HCT116 (cell line): ENCODE data around the gene EIF3L. TPM values are rescaled to one million over a fixed set of nuclear protein-coding genes. Genes with fewer than 3 reads are reported as not detected.

ENCODE experiments used
- ATAC-seq: fragments of 200-7000 bp; cut with Tn5 transposase; 2 replicates; pipeline ENCODE4 v1.9.1; 2020; ENCODE audit warnings: mild to moderate bottlenecking, moderate library complexity
- BruUV-seq: library from RNA; stranded (reverse); fragments of 400-500 nt; replicated peaks from 2 replicates; lab custom pipeline; 2021; lab: Mats Ljungman, UMichigan
- CTCF ChIA-PET: fragments of 300-600 bp; sonication (Branson Sonifier 250); formaldehyde crosslinking; loops from one replicate; lab custom pipeline; 2021; ENCODE audit warnings: antibody characterized with exemption; lab: Charles Lee
- POLR2A ChIA-PET: fragments of 300-600, 350-600 bp; sonication (Branson Sonifier 250); formaldehyde crosslinking; loops from one replicate; lab custom pipeline; 2021; ENCODE audit warnings: antibody characterized with exemption; lab: Charles Lee
- RAD21 ChIA-PET, 2 experiments: fragments of 300-600 bp; sonication (Branson Sonifier 250); formaldehyde crosslinking; loops; one replicate each; lab custom pipeline; 2023; ENCODE audit warnings: low total read pairs in 2 of 2; ENCODE audit not compliant: uncharacterized antibody in 2 of 2, unreplicated experiment in 2 of 2, low non-redundant PET in 1 of 2; lab: Charles Lee
- DNase-seq: peaks from one replicate; pipeline ENCODE4 v3.0.0-alpha.2; 2010; ENCODE audit warnings: low read depth, low spot score
- H2AFZ ChIP-seq: fragments of 200-600 bp; shearing (Covaris generic), sonication (generic); 2 replicates; pipeline ENCODE4 v1.6.1; 2017; ENCODE audit warnings: low read depth, mixed run types, mixed read lengths, antibody characterized with exemption, low read length; ENCODE audit not compliant: poor library complexity, severe bottlenecking
- H3K27ac ChIP-seq: 2 replicates; pipeline ENCODE4 v1.5.1; 2012; ENCODE audit warnings: low read depth, low read length
- H3K27me3 ChIP-seq: fragments of 200-600 bp; sonication (generic); 2 replicates; pipeline ENCODE4 v1.6.1; 2016; ENCODE audit warnings: mixed run types, low read length, mixed read lengths; ENCODE audit not compliant: insufficient read depth
- H3K36me3 ChIP-seq, 2 experiments: fragments of 200-500 bp in 1 of 2; fragments of 200-600 bp in 1 of 2; sonication (Bioruptor generic) in 1 of 2; sonication (generic) in 1 of 2; 2 replicates each; pipeline versions ENCODE4 v1.5.1 to v1.6.1; 2014 to 2016; ENCODE audit warnings: low read length in 2 of 2, inconsistent platforms in 1 of 2, mixed read lengths in 1 of 2, mixed run types in 1 of 2; ENCODE audit not compliant: insufficient read depth in 2 of 2, control insufficient read depth in 1 of 2
- H3K4me1 ChIP-seq, 2 experiments: fragments of 200-600 bp in 1 of 2; sonication (generic) in 1 of 2; 2 replicates each; pipeline versions ENCODE4 v1.5.1 to v1.6.1; 2012 to 2017; ENCODE audit warnings: low read length in 2 of 2, inconsistent platforms in 1 of 2, mild to moderate bottlenecking in 1 of 2, mixed read lengths in 1 of 2, mixed run types in 1 of 2, moderate library complexity in 1 of 2; ENCODE audit not compliant: insufficient read depth in 2 of 2, control insufficient read depth in 1 of 2
- H3K4me2 ChIP-seq: fragments of 200-600 bp; sonication (generic); 2 replicates; pipeline ENCODE4 v1.6.1; 2017; ENCODE audit warnings: mixed run types, low read length, mixed read lengths
- H3K4me3 ChIP-seq, 2 experiments: fragments of 200-600 bp in 1 of 2; sonication (generic) in 1 of 2; replicated peaks in 1 of 2; 2 replicates each; pipeline ENCODE4 v1.5.1; 2011 to 2016; ENCODE audit warnings: low read length in 2 of 2, control low read depth in 1 of 2, low read depth in 1 of 2, mild to moderate bottlenecking in 1 of 2, mixed read lengths in 1 of 2, mixed run types in 1 of 2
- H3K79me2 ChIP-seq: fragments of 200-600 bp; sonication (generic); 2 replicates; pipeline ENCODE4 v1.6.1; 2017; ENCODE audit warnings: mild to moderate bottlenecking, mixed run types, low read length, moderate library complexity, mixed read lengths; ENCODE audit not compliant: insufficient read depth
- H3K9ac ChIP-seq: fragments of 200-600 bp; sonication (generic); 2 replicates; pipeline ENCODE4 v1.6.1; 2016; ENCODE audit warnings: low read length, mixed read lengths
- H3K9me2 ChIP-seq: fragments of 200-600 bp; sonication (generic), shearing (Covaris generic); 2 replicates; pipeline ENCODE4 v1.6.1; 2017; ENCODE audit warnings: mixed run types, mild to moderate bottlenecking, moderate library complexity; ENCODE audit not compliant: insufficient read depth
- H3K9me3 ChIP-seq, 2 experiments: fragments of 200-500 bp in 1 of 2; fragments of 200-600 bp in 1 of 2; sonication (Bioruptor generic) in 1 of 2; sonication (generic) in 1 of 2; 2 replicates each; pipeline ENCODE4 v1.6.1; 2014 to 2017; ENCODE audit warnings: low read length in 2 of 2, mixed read lengths in 2 of 2, inconsistent platforms in 1 of 2, low read depth in 1 of 2, mild to moderate bottlenecking in 1 of 2, mixed run types in 1 of 2, moderate library complexity in 1 of 2; ENCODE audit not compliant: control insufficient read depth in 1 of 2, insufficient read depth in 1 of 2
- H4K20me1 ChIP-seq: fragments of 200-600 bp; sonication (generic), shearing (Covaris generic); 2 replicates; pipeline ENCODE4 v1.6.1; 2017; ENCODE audit warnings: mixed run types, mild to moderate bottlenecking, moderate library complexity; ENCODE audit not compliant: insufficient read depth
- ATF3 ChIP-seq: IDR thresholded peaks from 2 replicates; pipeline ENCODE4 v1.6.1; 2012
- CTCF ChIP-seq, 3 experiments: fragments of 200-600 bp in 1 of 3; sonication (generic) in 1 of 3; IDR thresholded peaks in 2 of 3; conservative IDR thresholded peaks in 1 of 3; 2 replicates each; pipeline ENCODE4 v1.5.1; 2012 to 2017; ENCODE audit warnings: low read depth in 2 of 3, low read length in 2 of 3, antibody characterized with exemption in 1 of 3, borderline replicate concordance in 1 of 3, control low read depth in 1 of 3, mild to moderate bottlenecking in 1 of 3, mixed read lengths in 1 of 3, mixed run types in 1 of 3, moderate library complexity in 1 of 3; ENCODE audit not compliant: insufficient read depth in 1 of 3
- EGR1 ChIP-seq: IDR thresholded peaks from 2 replicates; pipeline ENCODE4 v1.6.1; 2012; ENCODE audit warnings: low read depth
- ELF1 ChIP-seq: IDR thresholded peaks from 2 replicates; pipeline ENCODE4 v1.6.1; 2012; ENCODE audit warnings: low read depth, borderline replicate concordance
- EZH2phosphoT487 ChIP-seq: fragments of 200-600 bp; IDR thresholded peaks from 2 replicates; pipeline ENCODE4 v1.6.1; 2018; ENCODE audit warnings: antibody characterized with exemption, borderline replicate concordance
- FOSL1 ChIP-seq: IDR thresholded peaks from 2 replicates; pipeline ENCODE4 v1.6.1; 2012; ENCODE audit warnings: low read depth
- MAX ChIP-seq: IDR thresholded peaks from 2 replicates; pipeline ENCODE4 v1.6.1; 2012
- REST ChIP-seq: IDR thresholded peaks from 2 replicates; pipeline ENCODE4 v1.6.1; 2012; ENCODE audit warnings: low read depth
- SIN3A ChIP-seq: IDR thresholded peaks from 2 replicates; pipeline ENCODE4 v1.6.1; 2012; ENCODE audit warnings: low read depth
- SP1 ChIP-seq: IDR thresholded peaks from 2 replicates; pipeline ENCODE4 v1.6.1; 2012; ENCODE audit warnings: low read depth
- ZFX ChIP-seq: fragments of 450-650 bp; IDR thresholded peaks from 2 replicates; pipeline ENCODE4 v1.6.1; 2017
- ZNF274 ChIP-seq: fragments of 200-500 bp; sonication (Bioruptor generic); IDR thresholded peaks from 2 replicates; pipeline ENCODE4 v1.6.1; 2014; ENCODE audit warnings: mild to moderate bottlenecking, low read depth, low read length, inconsistent platforms
- intact Hi-C: fragments of 100-400 bp; cut with micrococcal nuclease; formaldehyde crosslinking; loops from 2 replicates; pipeline ENCODE4 v1.10.0; 2022
- total RNA-seq: library from RNA; stranded (reverse); gene quantifications from one replicate; pipeline ENCODE4 v1.2.1, GENCODE V29; 2021; ENCODE audit not compliant: unreplicated experiment

The EIF3L gene
- total RNA-seq, 1 experiment from 2014 or later, result 687 TPM

GRCh38 chr22:37830093-37830842 lies 19.0 kb upstream of the EIF3L start (continued):
- no peak for TF ChIP-seq ZNF274
- TF ChIP-seq ATF3, result no peak
- TF ChIP-seq REST, result no peak
- TF ChIP-seq, all 23 proteins: peak for 0

GRCh38 chr22:37831472-37831871 lies 17.7 kb upstream of the EIF3L start:
- H2AFZ ChIP-seq, result no peak overlapping the region
- ChIA-PET RAD21 (no interaction called here), CTCF (no interaction called here), POLR2A (no interaction called here)
- H3K27me3 ChIP-seq, result no peaks in the 10 kb centered on the region
- H3K4me3 ChIP-seq, result no peak overlapping the region
- BruUV-seq, result no TSS peak
- H4K20me1 ChIP-seq, result no peaks in the 10 kb centered on the region
- H3K4me1 ChIP-seq, result no peaks in the 10 kb centered on the region
- H3K79me2 ChIP-seq, result no peaks in the 10 kb centered on the region
- no peak overlapping the region for H3K4me2 ChIP-seq
- intact Hi-C loops, result no loop called here
- DNase-seq (no peak), ATAC-seq (no peak)
- no peaks in the 10 kb centered on the region for H3K9me3 ChIP-seq
- no peak overlapping the region for H3K27ac ChIP-seq
- no peaks in the 10 kb centered on the region for H3K9me2 ChIP-seq
- peaks cover 12 to 33% of the 10 kb centered on the region in 2 experiments; a peak in 3 of 4 replicates for H3K36me3 ChIP-seq
- no peak overlapping the region for H3K9ac ChIP-seq
- TF ChIP-seq EGR1 (no peak), SIN3A (no peak), MAX (no peak), CTCF (IDR thresholded peaks at IDR 0.05 in 2 of 3, conservative IDR thresholded peaks at IDR 0.05 in 1 of 3; ENCODE audit: borderline replicate concordance in 1 of 3, insufficient read depth in 1 of 3, low read depth in 2 of 3, low read length in 2 of 3) (no peak), ELF1 (no peak), FOSL1 (no peak), SP1 (no peak), EZH2phosphoT487 (no peak), ZFX (no peak)
